DMS153 treated with DMSO at 0.1 percent for 48 hours (cell line): Measurements from ENCODE around the gene PDE6C.

Experiments
- DNase-seq: peaks from one replicate; lab custom pipeline; 2025; ENCODE audit not compliant: unreplicated experiment; lab: John Stamatoyannopoulos, UW

Gene PDE6C

GRCh38 chr10:93701866-93702209 lies 89.5 kb downstream of the PDE6C start:
- no peak for DNase-seq

- peak; percentile 82 for DNase-seq
These were observed 90.1 kb downstream of the PDE6C start, which contains the start of gene FRA10AC1 for GRCh38 chr10:93702210-93703001. Gene FRA10AC1 (minus strand): TSS chr10:93702592. CDS start chr10:93700106, 2,486 bp downstream.

DNA sequence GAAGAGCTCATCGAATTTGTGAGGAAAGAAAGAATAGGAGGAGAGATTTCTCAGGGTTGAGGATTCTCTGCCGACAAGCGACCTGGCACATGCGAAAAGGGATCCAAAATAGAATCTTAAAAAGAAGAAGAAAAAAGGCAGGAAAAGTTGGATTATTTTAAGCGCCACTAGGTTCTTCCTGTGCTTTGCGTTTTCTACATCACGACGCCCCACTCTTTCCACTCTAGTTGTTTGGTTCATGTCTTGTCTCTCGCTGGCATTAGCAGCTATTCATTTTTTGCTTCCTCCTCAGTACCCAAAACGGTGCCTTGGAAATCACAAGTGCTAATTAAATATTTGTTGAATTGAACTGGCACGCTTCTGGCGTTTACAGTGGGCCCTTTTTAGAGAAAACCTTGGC lies 90.7 kb downstream of the PDE6C start:
- peak; percentile 49 for DNase-seq

GRCh38 chr10:93703841-93704240 lies 91.5 kb downstream of the PDE6C start:
- no peak for DNase-seq

DNA sequence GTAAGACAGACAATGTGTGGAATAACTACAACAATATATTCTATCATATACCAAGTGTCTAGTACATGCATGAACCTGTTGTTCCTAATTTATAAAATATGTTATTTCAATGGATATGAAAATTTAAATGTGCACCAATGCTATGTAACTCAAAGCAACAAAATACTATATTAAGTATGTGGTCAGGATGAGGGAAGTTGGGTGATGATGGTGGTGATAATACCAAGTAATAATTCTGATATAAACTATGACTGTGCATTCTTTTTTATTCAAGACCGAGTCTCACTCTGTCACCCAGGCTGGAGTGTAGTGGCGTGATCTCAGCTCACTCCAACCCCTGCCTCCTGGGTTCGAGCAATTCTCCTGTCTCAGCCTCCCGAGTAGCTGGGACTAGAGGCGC lies 92.1 kb downstream of the PDE6C start:
- DNase-seq, result no peak

GRCh38 chr10:93707623-93708022 lies 95.3 kb downstream of the PDE6C start:
- no peak for DNase-seq

DNA sequence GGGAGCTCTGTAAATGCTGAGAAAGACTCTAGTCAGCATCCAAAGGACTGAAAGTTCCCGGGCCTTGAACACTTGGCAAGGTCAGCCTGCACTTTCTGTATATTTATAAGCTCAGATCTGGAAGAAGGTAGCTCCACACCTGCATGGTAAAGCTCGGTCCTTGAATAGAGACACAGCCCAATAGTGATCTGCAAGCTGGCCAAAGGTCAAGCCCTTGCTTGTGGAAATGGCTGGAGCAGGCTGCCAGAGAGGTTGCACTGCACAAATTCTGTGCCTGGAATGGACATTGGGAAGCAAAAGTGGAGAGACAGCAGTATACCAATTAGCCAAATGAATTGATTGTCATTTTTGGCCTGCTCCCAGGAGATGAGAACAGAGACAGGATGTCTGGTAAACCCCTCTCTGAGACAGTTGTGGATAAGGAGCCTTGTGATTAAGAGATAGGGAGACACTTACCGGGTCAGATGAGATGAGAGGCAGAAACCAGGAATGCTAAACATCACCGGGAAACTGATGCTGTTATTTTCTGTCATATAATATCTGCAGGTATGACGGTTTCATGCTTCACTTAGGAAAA lies 98.1 kb downstream of the PDE6C start:
- no peak for DNase-seq

DNA sequence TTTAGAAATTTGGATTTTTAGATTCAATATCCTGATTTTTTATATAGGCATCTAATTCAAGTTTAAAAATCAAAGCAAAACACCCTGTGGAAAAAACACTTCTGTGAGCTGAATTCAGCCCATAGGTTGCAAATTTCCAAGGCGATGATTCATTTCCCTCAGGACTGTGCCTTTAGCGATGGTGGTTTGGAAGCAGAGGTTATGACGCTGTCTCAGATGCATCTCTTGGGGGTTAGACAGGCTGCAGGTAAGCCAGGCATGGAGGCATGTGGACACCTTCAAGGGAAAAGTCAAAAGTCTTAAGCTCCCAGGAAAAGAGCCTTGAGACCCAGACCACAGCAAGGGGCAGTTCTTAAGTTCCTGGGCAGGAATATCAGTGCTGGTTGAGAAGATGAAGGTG lies 99.6 kb downstream of the PDE6C start:
- DNase-seq, result no peak

- DNase-seq, result no peak
These were observed 100.3 kb downstream of the PDE6C start for GRCh38 chr10:93712593-93712992.

DNA sequence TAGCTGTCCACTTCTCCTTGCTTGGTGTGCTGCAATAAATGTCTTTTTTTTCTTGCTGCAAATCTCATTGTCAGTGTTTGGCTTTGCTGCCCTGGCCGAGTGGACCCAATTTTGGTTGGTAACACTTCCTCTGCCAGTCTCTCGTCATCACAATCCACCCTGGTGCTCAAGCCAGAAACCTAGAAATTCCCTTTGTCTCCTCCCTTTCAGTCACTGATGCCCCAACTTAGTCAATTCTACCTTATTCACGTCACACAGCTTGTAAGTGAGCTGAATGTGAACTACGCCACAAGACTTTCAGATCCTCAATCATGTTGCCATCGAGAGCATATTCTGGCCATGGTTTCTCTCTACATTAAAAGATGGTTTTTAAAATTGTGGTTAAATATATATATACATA lies 103.0 kb downstream of the PDE6C start:
- DNase-seq, result no peak
